Upper lobe of right lung (tissue), 1 donor: ENCODE measurements around the gene PIK3R6. TPM values are rescaled to one million over a fixed set of nuclear protein-coding genes. Genes with fewer than 3 reads are reported as not detected.

ENCODE experiments used
- ATAC-seq: fragments of 200-7000 bp; cut with Tn5 transposase; one replicate; pipeline ENCODE4 v1.9.1; 2020; ENCODE audit warnings: mild to moderate bottlenecking, moderate library complexity
- DNase-seq: peaks from one replicate; pipeline ENCODE4 v3.0.0-alpha.2; 2020
- H3K27ac ChIP-seq: fragments of 200-600 bp; one replicate; pipeline ENCODE4 v1.8.0; 2022
- H3K27me3 ChIP-seq: fragments of 200-600 bp; one replicate; pipeline ENCODE4 v1.8.0; 2022; ENCODE audit warnings: mild to moderate bottlenecking
- H3K36me3 ChIP-seq: fragments of 200-600 bp; one replicate; pipeline ENCODE4 v1.8.0; 2022
- H3K4me1 ChIP-seq: fragments of 200-600 bp; one replicate; pipeline ENCODE4 v1.8.0; 2022
- H3K4me3 ChIP-seq: fragments of 200-600 bp; one replicate; pipeline ENCODE4 v1.8.0; 2022; ENCODE audit warnings: mild to moderate bottlenecking
- H3K9me3 ChIP-seq: fragments of 200-600 bp; one replicate; pipeline ENCODE4 v1.8.0; 2022
- CTCF ChIP-seq: fragments of 200-600 bp; IDR thresholded peaks from one replicate; pipeline ENCODE4 v1.8.0; 2022; ENCODE audit warnings: antibody characterized with exemption
- intact Hi-C: fragments of 100-400 bp; cut with DNase I; formaldehyde crosslinking; loops from one replicate; pipeline ENCODE4 v1.11.0; 2022
- total RNA-seq: library from RNA; stranded (reverse); fragmentation: NEBNext Ultra II Directional; extraction: Animal tissue kit (Norgen Biotek cat#: 25700); gene quantifications from one replicate; pipeline ENCODE4 v1.2.1, GENCODE V29; 2021
- donor health status: DM: no; HTN: yes; CAD: no; lungs with severe emphysema.

PIK3R6 gene
- total RNA-seq, 1 donor from 2014 or later, result 2.7 TPM

- intact Hi-C loops, result no loop called here
Observed at GRCh38 chr17:8788998-8789397, 78.5 kb downstream of the PIK3R6 start.

GRCh38 chr17:8785547-8786413 is 81.7 kb downstream of the PIK3R6 start:
- Histone ChIP-seq H3K9me3 (no peaks in the 10 kb centered on the region), H3K4me1 (peaks cover 3% of the 10 kb centered on the region), H3K36me3 (no peaks in the 10 kb centered on the region), H3K27ac (no peak overlapping the region), H3K4me3 (no peak overlapping the region), H3K27me3 (no peaks in the 10 kb centered on the region)
- TF ChIP-seq CTCF, result peak; percentile 86
- intact Hi-C loops, result no loop called here
- peak; percentile 90 for ATAC-seq
- DNase-seq, result peak; percentile 88

More at GRCh38 chr17:8788998-8789397, 78.5 kb downstream of the PIK3R6 start:
- no peak for DNase-seq
- Histone ChIP-seq H3K36me3 (no peaks in the 10 kb centered on the region), H3K4me1 (peaks cover 3% of the 10 kb centered on the region), H3K27me3 (no peaks in the 10 kb centered on the region), H3K9me3 (no peaks in the 10 kb centered on the region), H3K27ac (no peak overlapping the region), H3K4me3 (no peak overlapping the region)
- TF ChIP-seq CTCF, result no peak
- peak; percentile 75 for ATAC-seq

GRCh38 chr17:8782176-8782575 is 85.3 kb downstream of the PIK3R6 start:
- H3K27me3 ChIP-seq, result no peaks in the 10 kb centered on the region
- H3K36me3 ChIP-seq, result no peaks in the 10 kb centered on the region
- no peak overlapping the region for H3K4me3 ChIP-seq
- H3K27ac ChIP-seq, result no peak overlapping the region
- H3K9me3 ChIP-seq, result no peaks in the 10 kb centered on the region
- intact Hi-C loops, result no loop called here
- no peak for DNase-seq
- H3K4me1 ChIP-seq, result no peaks in the 10 kb centered on the region
- no peak for ATAC-seq
- TF ChIP-seq CTCF, result no peak

- no peak for DNase-seq
- H3K27ac ChIP-seq, result no peak overlapping the region
- no peaks in the 10 kb centered on the region for H3K9me3 ChIP-seq
- intact Hi-C loops, result no loop called here
- no peaks in the 10 kb centered on the region for H3K27me3 ChIP-seq
- no peaks in the 10 kb centered on the region for H3K4me1 ChIP-seq
- TF ChIP-seq CTCF, result no peak
- H3K4me3 ChIP-seq, result no peak overlapping the region
- no peak for ATAC-seq
- H3K36me3 ChIP-seq, result no peaks in the 10 kb centered on the region
Observed at GRCh38 chr17:8781776-8782175, 85.7 kb downstream of the PIK3R6 start.

GRCh38 chr17:8776881-8777280 is 90.6 kb downstream of the PIK3R6 start:
- DNase-seq (no peak), ATAC-seq (no peak)
- intact Hi-C loops, result no loop called here
- Histone ChIP-seq H3K27ac (no peak overlapping the region), H3K36me3 (no peaks in the 10 kb centered on the region), H3K27me3 (peaks cover 6% of the 10 kb centered on the region), H3K4me1 (no peaks in the 10 kb centered on the region), H3K4me3 (no peak overlapping the region), H3K9me3 (no peaks in the 10 kb centered on the region)
- TF ChIP-seq CTCF, result no peak
